ENCODE measurements around the gene BTBD9. TPM values are rescaled to one million over a fixed set of nuclear protein-coding genes. Genes with fewer than 3 reads are reported as not detected.

The BTBD9 gene
- total and polyA plus RNA-seq, 3 donors from 2014 or later = 11.4 to 32.8 (median 29.5) TPM

- no peak overlapping the region for H3K4me3 ChIP-seq
- no peaks in the 10 kb centered on the region for H3K27me3 ChIP-seq
- DNase-seq = no peak
- H3K36me3 ChIP-seq (ENCODE audit: low read depth, missing control alignments) = no peaks in the 10 kb centered on the region
- WGBS, 2 donors = 82 to 85% methylated on average over 1 of the region's 1 CpG
- no peaks in the 10 kb centered on the region for H3K4me1 ChIP-seq
- no peak overlapping the region for H3K27ac ChIP-seq
- H3K9me3 ChIP-seq = no peaks in the 10 kb centered on the region
- intact Hi-C loops (cut with DNase I; ENCODE audit: low total_unique reads) = no loop called here
- TF ChIP-seq, protein P1, sequence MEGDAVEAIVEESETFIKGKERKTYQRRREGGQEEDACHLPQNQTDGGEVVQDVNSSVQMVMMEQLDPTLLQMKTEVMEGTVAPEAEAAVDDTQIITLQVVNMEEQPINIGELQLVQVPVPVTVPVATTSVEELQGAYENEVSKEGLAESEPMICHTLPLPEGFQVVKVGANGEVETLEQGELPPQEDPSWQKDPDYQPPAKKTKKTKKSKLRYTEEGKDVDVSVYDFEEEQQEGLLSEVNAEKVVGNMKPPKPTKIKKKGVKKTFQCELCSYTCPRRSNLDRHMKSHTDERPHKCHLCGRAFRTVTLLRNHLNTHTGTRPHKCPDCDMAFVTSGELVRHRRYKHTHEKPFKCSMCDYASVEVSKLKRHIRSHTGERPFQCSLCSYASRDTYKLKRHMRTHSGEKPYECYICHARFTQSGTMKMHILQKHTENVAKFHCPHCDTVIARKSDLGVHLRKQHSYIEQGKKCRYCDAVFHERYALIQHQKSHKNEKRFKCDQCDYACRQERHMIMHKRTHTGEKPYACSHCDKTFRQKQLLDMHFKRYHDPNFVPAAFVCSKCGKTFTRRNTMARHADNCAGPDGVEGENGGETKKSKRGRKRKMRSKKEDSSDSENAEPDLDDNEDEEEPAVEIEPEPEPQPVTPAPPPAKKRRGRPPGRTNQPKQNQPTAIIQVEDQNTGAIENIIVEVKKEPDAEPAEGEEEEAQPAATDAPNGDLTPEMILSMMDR (IDR thresholded peaks at IDR 0.05) = no peak
- no peak for TF ChIP-seq POLR2A (IDR thresholded peaks at IDR 0.05)
Measured at GRCh38 chr6:38393986-38394385, 245.7 kb downstream of the BTBD9 start.

GRCh38 chr6:38391626-38392579 lies 247.8 kb downstream of the BTBD9 start:
- no peak for DNase-seq
- Histone ChIP-seq H3K4me1 (no peaks in the 10 kb centered on the region), H3K36me3 (ENCODE audit: low read depth, missing control alignments) (no peaks in the 10 kb centered on the region), H3K27ac (no peak overlapping the region), H3K27me3 (no peaks in the 10 kb centered on the region), H3K4me3 (no peak overlapping the region), H3K9me3 (no peaks in the 10 kb centered on the region)
- WGBS, 2 donors = 95 to 97% methylated on average over 9 of the region's 9 CpGs
- no peak for TF ChIP-seq POLR2A (IDR thresholded peaks at IDR 0.05)
- TF ChIP-seq, protein P1 (IDR thresholded peaks at IDR 0.05) = no peak
- intact Hi-C loops (cut with DNase I; ENCODE audit: low total_unique reads) = no loop called here

- H3K36me3 ChIP-seq (ENCODE audit: low read depth, missing control alignments) = no peaks in the 10 kb centered on the region
- H3K9me3 ChIP-seq = no peaks in the 10 kb centered on the region
- TF ChIP-seq POLR2A (IDR thresholded peaks at IDR 0.05) = no peak
- TF ChIP-seq, protein P1 (IDR thresholded peaks at IDR 0.05) = no peak
- no peaks in the 10 kb centered on the region for H3K27me3 ChIP-seq
- no peak overlapping the region for H3K4me3 ChIP-seq
- no peak for DNase-seq
- H3K27ac ChIP-seq = no peak overlapping the region
- intact Hi-C loops (cut with DNase I; ENCODE audit: low total_unique reads) = no loop called here
- no peaks in the 10 kb centered on the region for H3K4me1 ChIP-seq
Measured at GRCh38 chr6:38391206-38391605, 248.5 kb downstream of the BTBD9 start.

DNA sequence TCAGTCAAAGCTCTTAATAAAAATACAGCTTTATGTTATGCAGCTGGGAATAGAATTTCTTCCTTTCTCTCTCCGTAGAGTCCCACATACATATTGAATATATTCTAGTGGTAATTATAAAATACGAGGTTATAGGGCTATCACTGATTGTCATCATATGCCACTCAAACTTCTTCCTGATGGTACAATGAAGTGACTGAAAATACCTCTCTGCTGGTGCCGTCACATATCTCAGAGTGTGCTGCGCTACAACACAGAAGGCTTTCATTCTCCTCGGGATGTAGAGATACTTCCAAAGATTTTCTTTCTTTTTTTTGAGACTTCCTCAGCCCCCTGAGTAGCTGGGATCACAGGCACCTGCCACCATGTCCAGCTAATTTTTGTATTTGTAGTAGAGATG lies 249.9 kb downstream of the BTBD9 start:
- Histone ChIP-seq H3K4me1 (no peaks in the 10 kb centered on the region), H3K27me3 (no peaks in the 10 kb centered on the region), H3K27ac (no peak overlapping the region), H3K9me3 (no peaks in the 10 kb centered on the region), H3K4me3 (no peak overlapping the region), H3K36me3 (ENCODE audit: low read depth, missing control alignments) (no peaks in the 10 kb centered on the region)
- TF ChIP-seq, protein P1 (IDR thresholded peaks at IDR 0.05) = no peak
- no peak for TF ChIP-seq POLR2A (IDR thresholded peaks at IDR 0.05)
- intact Hi-C loops (cut with DNase I; ENCODE audit: low total_unique reads) = no loop called here
- no peak for DNase-seq
- 94 to 97% methylated on average over 5 of the region's 5 CpGs for WGBS, 2 donors

DNA sequence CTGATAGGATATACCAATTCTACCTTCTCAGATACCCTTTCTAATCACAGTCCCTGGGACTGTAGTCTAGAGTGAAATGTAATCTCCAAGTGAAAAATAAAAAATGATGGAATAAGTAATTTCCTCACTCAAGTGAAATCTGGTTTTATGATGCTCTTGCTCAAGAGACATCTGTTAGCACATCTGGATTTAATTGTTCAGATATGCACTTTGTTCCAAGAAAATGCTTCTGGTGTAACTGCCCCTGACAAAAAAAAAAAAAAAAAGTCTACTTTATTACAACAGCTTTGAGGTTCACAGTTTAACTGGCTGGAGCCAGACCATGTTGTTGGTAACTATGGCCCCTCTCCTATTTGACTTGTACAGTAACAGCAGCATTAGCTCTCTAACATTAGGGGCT lies 251.8 kb downstream of the BTBD9 start:
- intact Hi-C loops (cut with DNase I; ENCODE audit: low total_unique reads) = no loop called here
- TF ChIP-seq, protein P1 (IDR thresholded peaks at IDR 0.05) = no peak
- TF ChIP-seq POLR2A (IDR thresholded peaks at IDR 0.05) = no peak
- no peak overlapping the region for H3K27ac ChIP-seq
- no peaks in the 10 kb centered on the region for H3K9me3 ChIP-seq
- H3K4me3 ChIP-seq = no peak overlapping the region
- no peaks in the 10 kb centered on the region for H3K27me3 ChIP-seq
- H3K36me3 ChIP-seq (ENCODE audit: low read depth, missing control alignments) = no peaks in the 10 kb centered on the region
- H3K4me1 ChIP-seq = no peaks in the 10 kb centered on the region
- no peak for DNase-seq
